OCI-LY3 (cell line): Measurements from ENCODE around the gene HSPB9.
"Not testable (repeated sequence)": the region's sequence is repeated elsewhere in the genome, so short reads cannot be mapped to it uniquely, and the experiment has no call there.

ENCODE experiments used
- H2AFZ ChIP-seq: fragments of 200-600, 300-600 bp; shearing (Covaris generic); 2 replicates; pipeline ENCODE4 v1.6.0; 2014; ENCODE audit warnings: antibody characterized with exemption, low read depth, low read length
- H3K27ac ChIP-seq: fragments of 200-600, 300-600 bp; sonication (generic); 2 replicates; pipeline ENCODE4 v1.5.1; 2014; ENCODE audit warnings: mild to moderate bottlenecking, low read length, moderate library complexity, mixed read lengths
- H3K27me3 ChIP-seq: fragments of 200-600, 300-600 bp; sonication (generic); 2 replicates; pipeline ENCODE4 v1.6.1; 2014; ENCODE audit warnings: low read depth, low read length, mixed read lengths
- H3K36me3 ChIP-seq: fragments of 200-600, 300-600 bp; sonication (generic); replicated peaks from 2 replicates; pipeline ENCODE3; 2014; ENCODE audit warnings: low read depth, low read length, mixed read lengths
- H3K4me1 ChIP-seq: fragments of 300-600, 200-600 bp; sonication (generic); 2 replicates; pipeline ENCODE4 v1.6.1; 2014; ENCODE audit warnings: low read length, mixed read lengths
- H3K4me2 ChIP-seq: fragments of 200-600, 300-600 bp; sonication (generic); 2 replicates; pipeline ENCODE4 v1.6.1; 2014; ENCODE audit warnings: low read length, mixed read lengths
- H3K4me3 ChIP-seq: fragments of 300-600, 200-600 bp; sonication (generic); 2 replicates; pipeline ENCODE4 v1.5.1; 2014; ENCODE audit warnings: antibody characterized with exemption, mild to moderate bottlenecking, low read length, moderate library complexity
- H3K79me2 ChIP-seq: fragments of 300-600, 200-600 bp; shearing (Covaris generic); 2 replicates; pipeline ENCODE4 v1.6.1; 2014; ENCODE audit warnings: mild to moderate bottlenecking, low read length, mixed read lengths
- H3K9ac ChIP-seq: fragments of 300-600, 200-600 bp; shearing (Covaris generic); 2 replicates; pipeline ENCODE4 v1.6.0; 2014; ENCODE audit warnings: mild to moderate bottlenecking, low read length, moderate library complexity
- H3K9me3 ChIP-seq: fragments of 200-600, 300-600 bp; shearing (Covaris generic); 2 replicates; pipeline ENCODE4 v1.6.1; 2014; ENCODE audit warnings: low read length, mixed read lengths; ENCODE audit not compliant: insufficient read depth
- H4K20me1 ChIP-seq: fragments of 200-600, 300-600 bp; sonication (generic); 2 replicates; pipeline ENCODE4 v1.6.1; 2016; ENCODE audit warnings: low read length, mixed read lengths; ENCODE audit not compliant: insufficient read depth
- CTCF ChIP-seq: fragments of 200-600, 300-600 bp; sonication (generic); IDR thresholded peaks from 2 replicates; pipeline ENCODE4 v1.5.1; 2014; ENCODE audit warnings: antibody characterized with exemption, low read length, low read depth
- EZH2phosphoT487 ChIP-seq: fragments of 200-600 bp; shearing (Covaris generic); IDR thresholded peaks from 2 replicates; pipeline ENCODE4 v1.6.1; 2018; ENCODE audit warnings: antibody characterized with exemption, mixed run types, low read depth

HSPB9 gene

GRCh38 chr17:42135664-42136653 is 13.4 kb downstream of the HSPB9 start:
- H3K9ac ChIP-seq, result peak overlapping the region; percentile 12; the same call in 1 of the 2 replicates
- peaks cover 26% of the 10 kb centered on the region for H4K20me1 ChIP-seq
- peaks cover 88% of the 10 kb centered on the region for H3K79me2 ChIP-seq
- no peaks in the 10 kb centered on the region for H3K27me3 ChIP-seq
- H3K9me3 ChIP-seq, result peaks cover 5% of the 10 kb centered on the region; the same call in 1 of the 2 replicates
- peak overlapping the region; percentile 67 for H3K27ac ChIP-seq
- H2AFZ ChIP-seq, result no peak overlapping the region
- TF ChIP-seq EZH2phosphoT487 (no peak), CTCF (no peak)
- H3K4me2 ChIP-seq, result peak overlapping the region; percentile 49
- peaks cover 28% of the 10 kb centered on the region for H3K36me3 ChIP-seq
- H3K4me3 ChIP-seq, result peak overlapping the region; percentile 14; the same call in 1 of the 2 replicates
- H3K4me1 ChIP-seq, result peaks cover 78% of the 10 kb centered on the region

GRCh38 chr17:42136654-42137051 is 14.0 kb downstream of the HSPB9 start:
- Histone ChIP-seq H3K36me3 (peaks cover 29% of the 10 kb centered on the region), H3K9ac (peak overlapping the region; percentile 12; the same call in 1 of the 2 replicates), H2AFZ (no peak overlapping the region), H3K27me3 (no peaks in the 10 kb centered on the region), H4K20me1 (peaks cover 29% of the 10 kb centered on the region), H3K9me3 (peaks cover 5% of the 10 kb centered on the region; the same call in 1 of the 2 replicates), H3K4me3 (peak overlapping the region; percentile 14; the same call in 1 of the 2 replicates), H3K4me1 (peaks cover 71% of the 10 kb centered on the region), H3K4me2 (peak overlapping the region; percentile 49), H3K27ac (peak overlapping the region; percentile 67), H3K79me2 (peaks cover 88% of the 10 kb centered on the region)
- TF ChIP-seq EZH2phosphoT487, result no peak
- TF ChIP-seq CTCF, result no peak

- no peaks in the 10 kb centered on the region for H3K9me3 ChIP-seq
- peaks cover 28% of the 10 kb centered on the region for H4K20me1 ChIP-seq
- H3K9ac ChIP-seq, result no peak overlapping the region
- no peak overlapping the region for H3K4me2 ChIP-seq
- no peaks in the 10 kb centered on the region for H3K27me3 ChIP-seq
- peaks cover 48% of the 10 kb centered on the region for H3K4me1 ChIP-seq
- peaks cover 34% of the 10 kb centered on the region for H3K36me3 ChIP-seq
- H3K4me3 ChIP-seq, result no peak overlapping the region
- TF ChIP-seq EZH2phosphoT487 (no peak), CTCF (no peak)
- no peak overlapping the region for H2AFZ ChIP-seq
- peaks cover 89% of the 10 kb centered on the region for H3K79me2 ChIP-seq
- H3K27ac ChIP-seq, result no peak overlapping the region
Measured at GRCh38 chr17:42138749-42139492, 16.3 kb downstream of the HSPB9 start.

GRCh38 chr17:42140690-42141089 is 18.1 kb downstream of the HSPB9 start:
- Histone ChIP-seq H3K36me3 (peaks cover 31% of the 10 kb centered on the region), H4K20me1 (peaks cover 26% of the 10 kb centered on the region), H3K79me2 (peaks cover 74% of the 10 kb centered on the region), H3K4me1 (peaks cover 30% of the 10 kb centered on the region)
- not testable (repeated sequence) for H3K27ac ChIP-seq, H3K27me3 ChIP-seq, H3K4me2 ChIP-seq, H2AFZ ChIP-seq, H3K9ac ChIP-seq, H3K9me3 ChIP-seq, H3K4me3 ChIP-seq
